HG02571 (cell line): ENCODE data around the gene UXS1.

Experiments
- ATAC-seq: cut with Tn5 transposase; IDR thresholded peaks from one replicate; pipeline ENCODE4 v1.9.1; 2021; ENCODE audit warnings: mild to moderate bottlenecking, moderate library complexity; ENCODE audit not compliant: unreplicated experiment

UXS1 gene

DNA sequence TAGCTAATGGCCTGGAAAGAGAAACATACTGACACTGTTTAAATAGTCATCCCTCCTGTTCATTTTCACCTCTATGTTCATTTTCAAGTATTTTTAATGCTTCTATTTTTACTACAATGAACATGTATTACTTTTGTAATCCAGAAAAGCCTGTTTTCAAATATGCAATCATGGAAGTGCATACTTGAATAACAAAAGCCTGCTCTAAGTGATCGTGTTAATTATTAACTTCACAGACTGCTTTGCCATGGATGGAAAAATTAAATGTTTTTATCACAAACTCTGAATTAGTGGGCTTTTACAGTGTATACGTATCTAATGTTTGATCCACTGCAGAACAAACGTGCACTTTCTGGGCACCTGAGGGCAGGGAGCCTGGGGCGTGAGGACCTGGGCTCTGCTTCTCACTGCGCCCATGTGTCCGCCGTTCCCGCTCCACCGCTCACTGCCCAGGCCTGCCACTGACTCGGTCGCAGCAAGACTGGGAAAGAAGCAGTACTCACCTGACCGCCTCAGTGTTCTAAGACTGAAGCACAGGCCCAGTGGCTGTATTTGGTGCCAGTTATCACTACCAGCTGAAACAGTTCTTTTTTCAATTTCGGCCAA, 80.6 kb downstream of the UXS1 start:
- ATAC-seq, result no peak

DNA sequence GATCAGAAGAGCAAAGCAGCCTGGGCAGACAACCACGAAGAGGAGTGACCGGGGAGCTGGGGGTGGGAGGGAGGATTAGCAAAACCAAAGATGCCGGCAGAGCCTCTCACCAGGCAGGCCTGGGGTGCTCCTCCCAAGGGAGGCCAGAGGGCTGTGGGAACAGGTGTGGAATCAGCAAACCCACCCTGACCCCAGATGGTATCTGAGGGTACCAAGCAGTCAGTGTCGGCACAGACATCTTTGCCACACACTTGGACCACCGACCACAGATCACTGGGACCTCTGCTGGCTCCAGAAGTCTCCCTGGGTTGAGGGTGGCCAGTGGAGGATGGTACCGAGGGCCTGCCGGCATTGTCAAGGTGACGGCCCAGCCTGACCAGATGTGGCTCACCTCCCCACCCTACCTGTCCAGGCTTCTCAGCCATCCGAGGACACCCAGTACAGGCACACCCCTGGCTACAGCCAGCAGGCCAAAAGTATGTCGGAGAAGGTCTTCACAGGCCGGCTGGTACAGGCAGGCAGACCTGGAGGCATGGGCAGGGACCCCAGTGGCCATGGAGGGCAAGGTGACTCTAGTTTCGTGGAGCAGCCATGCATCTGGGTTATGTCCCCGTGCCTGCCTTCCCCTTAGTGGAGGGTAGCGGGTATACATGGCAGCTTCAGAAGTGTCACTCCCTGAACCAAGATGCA, 82.1 kb downstream of the UXS1 start:
- no peak for ATAC-seq

DNA sequence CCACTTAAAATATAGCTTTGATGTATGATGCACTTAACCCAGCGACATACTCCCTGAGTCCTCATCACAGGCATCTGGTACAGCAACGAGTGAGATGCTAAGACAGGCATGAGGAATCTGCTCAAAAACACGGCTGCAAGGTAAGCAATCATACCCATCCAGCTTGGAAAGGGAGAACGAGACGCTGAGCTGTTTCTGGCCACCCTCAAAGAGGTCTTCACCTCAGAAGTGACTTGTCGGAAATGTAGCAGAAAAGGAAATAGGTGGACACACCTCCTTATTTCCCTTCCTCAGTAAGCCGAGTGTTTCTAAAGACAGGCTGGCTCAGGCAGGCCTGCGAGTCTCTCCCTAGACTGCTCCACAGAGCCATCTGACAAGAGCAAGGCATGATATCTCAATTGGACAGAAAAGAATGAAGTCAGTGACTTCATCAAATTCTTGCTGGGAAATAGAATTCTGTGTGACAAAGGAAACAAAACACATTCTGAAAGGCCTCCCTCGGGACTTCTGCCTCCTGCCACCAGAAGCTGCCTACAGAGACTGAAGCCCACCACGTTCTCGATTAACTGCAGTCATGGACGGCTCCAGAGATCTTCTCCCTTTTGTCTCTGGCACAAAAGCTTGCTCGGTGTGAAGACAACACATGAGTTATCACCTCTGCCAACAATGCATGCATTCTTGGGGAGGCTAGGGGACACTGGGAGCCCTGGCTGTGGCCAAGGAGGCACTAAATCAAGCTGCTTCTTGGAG, 84.3 kb downstream of the UXS1 start:
- ATAC-seq, result no peak

DNA sequence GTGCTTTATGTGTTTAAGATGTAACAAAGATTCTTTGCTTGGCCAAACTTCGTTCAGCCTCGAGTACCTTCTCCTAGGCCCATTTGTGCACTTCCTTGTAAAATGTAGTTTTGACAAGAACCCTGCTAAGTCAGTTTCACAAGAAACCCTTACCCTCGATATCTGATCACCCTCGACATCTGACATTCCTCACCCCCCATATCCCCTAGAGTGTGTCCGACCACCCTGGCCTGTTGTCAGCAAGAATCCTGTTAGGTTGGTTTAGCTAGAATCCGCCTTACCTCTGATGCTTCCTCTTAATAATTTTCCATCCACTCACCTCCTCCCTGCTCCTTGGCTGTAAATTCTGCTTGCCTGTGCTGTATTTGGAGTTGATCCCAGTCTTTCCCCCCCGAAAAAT, 85.3 kb downstream of the UXS1 start:
- ATAC-seq, result no peak

DNA sequence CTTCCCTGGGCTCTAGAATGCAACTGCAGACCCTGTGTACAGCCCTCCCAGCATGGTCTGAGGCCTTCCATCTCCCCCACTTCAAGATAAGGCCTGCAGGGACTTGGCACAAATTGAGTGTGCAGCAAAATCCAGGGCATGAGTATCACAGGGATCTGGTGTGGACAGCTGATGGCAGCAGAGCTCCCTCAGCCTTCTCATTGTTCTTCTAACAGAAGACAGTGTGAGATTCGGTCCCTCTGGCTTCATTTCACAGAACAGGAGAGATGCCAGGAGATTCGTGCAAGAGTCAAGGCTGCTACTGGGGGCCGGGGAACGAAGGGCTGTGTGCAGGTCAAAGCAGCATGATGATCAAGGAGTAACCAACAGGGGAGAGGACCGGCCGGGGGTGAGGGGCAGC, 85.8 kb downstream of the UXS1 start:
- no peak for ATAC-seq

DNA sequence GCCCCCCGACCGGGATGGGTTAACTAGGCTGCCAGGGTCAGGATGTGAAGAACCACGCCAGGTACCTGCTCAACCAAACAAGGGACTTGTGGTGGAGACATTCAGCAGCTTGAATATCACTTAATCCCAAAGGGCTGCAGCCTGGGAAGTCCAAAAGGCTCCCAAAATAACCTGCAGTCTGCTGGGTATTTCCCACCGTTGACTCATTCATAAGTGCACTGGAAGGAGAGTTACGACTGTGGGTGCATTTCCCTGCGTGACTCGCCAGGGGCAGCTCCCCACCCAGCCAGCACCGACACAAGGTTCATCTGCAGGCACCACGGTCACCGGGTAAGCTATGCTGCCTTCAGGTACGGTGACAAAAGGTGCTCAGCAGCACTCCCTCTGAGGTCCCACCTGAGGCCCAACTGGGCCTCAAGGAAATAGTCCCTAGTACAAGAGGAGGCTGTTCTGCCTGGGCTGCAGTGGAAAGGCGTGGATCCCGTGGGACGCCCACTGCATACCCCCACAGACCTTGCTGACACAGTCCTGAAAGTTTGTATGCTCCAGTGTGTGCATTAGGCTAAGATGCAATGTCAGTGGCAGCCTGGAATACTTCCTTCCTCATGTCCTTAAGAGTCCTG, 86.5 kb downstream of the UXS1 start:
- ATAC-seq, result peak; percentile 64

DNA sequence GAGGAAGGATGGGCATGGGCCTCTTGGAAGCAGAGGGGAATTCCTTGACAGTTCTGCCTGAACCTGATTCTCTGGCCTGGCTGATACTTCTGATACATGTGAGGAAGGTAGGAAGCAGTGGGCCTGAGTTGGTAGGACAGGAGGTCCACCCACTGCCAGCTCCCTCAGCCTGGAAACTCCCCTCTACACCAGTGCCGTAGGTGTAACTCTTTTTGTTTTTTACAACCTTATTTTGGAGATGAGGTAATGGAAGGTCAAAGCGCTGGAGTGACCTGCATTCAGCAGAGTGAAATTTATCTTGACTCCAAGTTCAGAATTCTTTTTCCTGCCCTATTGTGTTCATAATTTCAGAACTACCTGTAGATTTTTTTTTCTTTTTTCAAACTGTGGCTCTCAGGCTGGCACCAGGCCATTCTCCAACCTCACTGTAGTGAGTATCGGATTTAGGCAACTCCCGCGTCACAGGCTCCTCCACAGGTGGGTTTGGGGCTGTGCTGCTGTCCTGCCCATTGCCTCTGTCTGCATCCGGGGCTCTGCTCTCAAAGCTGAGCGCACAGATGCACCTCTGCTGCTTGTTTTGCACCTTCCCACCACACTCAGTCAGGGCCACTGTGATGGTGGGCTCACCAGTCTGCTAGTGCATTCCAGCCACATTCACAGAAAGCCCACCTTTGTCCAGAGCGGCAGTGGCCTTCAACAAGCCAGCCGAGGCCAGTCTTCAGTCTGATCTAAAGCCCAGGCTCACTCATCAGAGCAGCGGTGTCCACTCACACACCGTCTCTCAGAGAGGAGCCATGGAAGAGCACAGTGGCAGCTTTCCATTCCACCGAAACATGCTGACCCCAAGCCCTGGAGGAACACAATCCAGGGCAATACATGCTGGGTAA, 87.2 kb downstream of the UXS1 start:
- no peak for ATAC-seq

DNA sequence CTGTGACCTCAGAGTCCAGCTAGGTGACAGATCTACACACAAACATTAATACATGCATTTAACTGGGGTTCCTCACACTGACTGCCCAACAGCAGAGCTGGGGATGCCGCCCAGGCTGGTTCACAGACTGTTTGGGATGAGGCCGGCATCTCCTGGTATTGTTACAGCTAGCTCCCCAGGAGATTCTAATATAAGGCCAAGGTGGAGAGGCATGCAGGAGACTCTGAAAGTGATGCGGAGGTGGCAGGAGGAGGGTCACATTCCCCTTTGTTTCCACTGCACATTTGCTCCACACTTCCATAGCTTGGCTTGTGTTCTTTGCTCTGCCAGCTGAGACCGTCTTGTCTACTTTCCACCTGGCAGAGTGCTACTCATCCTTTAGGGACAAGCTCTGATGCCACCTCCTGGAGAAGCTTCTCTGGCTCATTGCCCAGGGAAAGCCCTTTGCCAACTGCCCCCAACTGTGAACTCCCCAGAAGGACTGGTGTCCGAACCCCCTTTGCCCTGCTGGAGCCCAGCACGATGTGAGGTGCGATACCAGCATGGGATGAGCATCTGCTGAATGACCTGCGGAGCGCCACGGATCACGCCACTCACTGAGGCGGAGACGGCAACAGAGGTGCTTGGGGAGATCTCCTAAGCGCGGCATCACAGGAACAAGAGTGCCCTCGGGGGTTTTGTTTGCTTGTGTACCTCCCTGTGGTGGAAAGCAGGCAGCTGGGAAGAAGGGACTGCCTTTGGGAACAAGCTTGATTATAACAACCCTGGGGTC, 88.8 kb downstream of the UXS1 start:
- no peak for ATAC-seq

DNA sequence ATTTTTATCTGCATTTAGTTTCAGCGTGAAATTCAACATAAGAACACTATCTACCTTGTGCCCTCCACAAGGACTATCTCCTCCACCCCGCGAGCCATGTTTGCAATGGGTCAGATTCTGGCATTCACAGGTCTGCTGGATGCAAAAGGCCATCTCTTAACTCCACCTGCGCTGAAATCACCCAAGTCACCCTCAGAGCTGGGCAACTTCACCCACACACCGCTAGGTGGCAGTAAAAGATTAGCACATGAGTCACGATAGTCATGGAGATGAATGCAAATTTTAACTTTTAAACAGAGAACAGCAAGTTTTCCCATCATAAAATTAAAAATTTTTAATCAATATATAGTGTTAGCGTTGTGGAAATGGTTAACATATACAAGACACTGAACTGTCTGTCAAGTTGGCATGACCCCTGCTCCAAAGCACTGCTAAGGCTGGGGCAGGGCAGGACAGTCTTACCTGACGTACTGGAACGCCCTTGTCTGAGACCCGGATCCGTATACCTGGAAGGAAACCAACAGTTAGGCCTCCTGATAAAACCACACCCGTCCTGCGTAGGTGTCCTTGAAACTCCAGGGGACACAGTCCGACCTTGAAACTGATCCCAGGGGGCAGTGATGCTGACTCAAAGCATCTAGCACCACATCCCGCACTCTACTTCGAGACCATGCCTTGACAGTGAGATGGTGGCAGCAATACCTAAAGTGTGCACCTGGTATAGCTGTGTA, 89.6 kb downstream of the UXS1 start:
- ATAC-seq, result peak; percentile 42

DNA sequence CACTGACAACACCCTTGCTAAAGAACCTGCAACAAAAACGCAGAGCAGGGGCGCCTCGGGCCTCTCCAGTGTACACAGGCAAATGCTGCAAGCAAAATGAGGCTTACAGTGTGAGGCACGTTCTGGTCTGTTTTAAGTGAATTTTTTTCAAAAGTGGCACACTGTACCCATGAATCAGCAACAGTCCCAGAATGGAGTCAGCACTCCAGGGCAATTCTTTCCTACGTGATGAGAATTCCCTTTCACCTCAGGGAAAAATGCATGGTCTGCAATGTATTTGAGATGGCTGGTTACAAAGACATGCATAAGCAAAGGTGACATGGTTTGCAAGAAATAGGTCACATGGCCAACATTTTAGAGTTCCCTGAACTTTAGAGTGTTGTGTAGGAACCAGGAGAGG, 94.4 kb downstream of the UXS1 start:
- no peak for ATAC-seq

DNA sequence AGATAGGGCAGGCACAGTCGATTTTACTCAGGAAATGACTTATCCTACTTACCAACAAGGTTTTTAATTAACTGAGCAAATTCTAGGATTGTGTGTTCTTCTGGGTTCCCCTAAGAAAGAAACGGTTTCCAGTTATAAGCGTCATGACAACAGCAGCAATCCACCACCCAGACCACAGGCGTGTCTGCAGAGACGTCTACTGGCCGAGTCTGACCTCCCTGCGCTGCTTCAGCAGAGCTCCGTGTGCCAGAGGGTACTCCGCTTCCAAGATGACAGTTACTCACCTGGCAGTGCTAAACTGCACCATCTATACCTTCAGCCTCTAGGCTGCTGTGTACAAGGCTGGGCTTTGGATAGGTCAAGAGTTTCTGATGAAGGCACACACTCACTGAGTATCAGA, 95.4 kb downstream of the UXS1 start:
- no peak for ATAC-seq

DNA sequence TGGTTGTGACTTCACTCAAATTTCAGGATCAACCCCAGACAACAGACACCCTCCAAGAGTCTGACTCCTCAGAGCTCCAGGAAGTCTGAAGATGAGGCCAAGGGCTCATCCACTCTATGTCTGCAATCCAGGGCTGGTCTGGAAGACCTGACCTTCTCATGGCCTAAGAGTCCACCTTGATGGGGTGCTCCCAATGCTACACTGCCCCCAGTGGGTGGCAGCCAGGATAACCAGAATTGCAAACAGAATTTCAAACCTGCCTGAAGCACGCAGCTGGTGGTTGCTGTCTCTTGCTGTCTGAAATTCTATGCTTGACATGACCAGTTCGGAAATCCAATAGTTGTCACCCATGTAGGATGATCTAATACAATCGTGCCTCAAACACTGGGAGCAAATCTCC, 96.0 kb downstream of the UXS1 start:
- no peak for ATAC-seq

DNA sequence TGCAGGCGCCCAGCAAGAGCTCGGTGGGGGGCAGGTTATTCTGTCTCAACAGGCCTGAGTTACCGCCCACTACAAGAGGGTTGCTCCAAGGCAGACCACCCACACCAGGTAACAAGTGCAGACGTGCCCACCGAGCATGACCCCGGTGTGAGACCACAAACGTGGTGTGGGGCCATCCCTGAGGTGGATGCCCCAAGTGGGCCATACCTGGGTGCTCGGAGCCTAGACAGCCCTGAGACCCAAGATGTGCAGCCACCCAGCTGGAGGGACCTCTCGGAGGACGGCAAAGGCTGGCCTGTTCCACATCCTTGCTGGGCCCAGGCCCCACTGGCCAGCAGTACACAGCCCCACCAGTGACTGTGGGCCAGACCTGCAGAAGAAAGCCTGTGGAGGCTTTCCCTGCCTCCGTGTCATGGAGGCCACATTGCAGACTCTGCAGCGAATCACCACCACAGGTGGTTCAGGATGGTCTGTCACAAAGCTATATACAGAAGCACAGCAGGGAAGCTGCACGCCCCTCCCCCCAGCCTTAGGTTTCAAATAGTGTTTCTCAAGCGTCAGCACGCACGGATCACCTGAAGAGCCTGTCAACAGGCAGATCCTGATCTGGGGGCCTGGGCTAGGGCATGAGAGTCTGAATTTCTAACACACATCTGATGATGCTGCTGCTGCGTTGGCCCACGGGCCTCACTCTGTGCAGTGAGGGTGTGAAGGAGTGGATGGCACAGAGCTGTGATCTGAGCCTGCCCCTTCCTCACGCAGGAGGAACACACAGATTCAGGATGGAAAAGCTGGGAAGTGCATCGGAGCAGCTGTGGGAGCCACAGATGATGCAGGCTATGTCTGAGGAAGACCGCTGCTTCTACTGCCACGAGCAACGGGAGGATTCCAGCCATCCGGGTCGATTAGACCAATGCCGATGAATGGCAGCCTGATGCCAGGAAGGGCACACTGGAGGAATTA, 96.8 kb downstream of the UXS1 start:
- ATAC-seq, result no peak

DNA sequence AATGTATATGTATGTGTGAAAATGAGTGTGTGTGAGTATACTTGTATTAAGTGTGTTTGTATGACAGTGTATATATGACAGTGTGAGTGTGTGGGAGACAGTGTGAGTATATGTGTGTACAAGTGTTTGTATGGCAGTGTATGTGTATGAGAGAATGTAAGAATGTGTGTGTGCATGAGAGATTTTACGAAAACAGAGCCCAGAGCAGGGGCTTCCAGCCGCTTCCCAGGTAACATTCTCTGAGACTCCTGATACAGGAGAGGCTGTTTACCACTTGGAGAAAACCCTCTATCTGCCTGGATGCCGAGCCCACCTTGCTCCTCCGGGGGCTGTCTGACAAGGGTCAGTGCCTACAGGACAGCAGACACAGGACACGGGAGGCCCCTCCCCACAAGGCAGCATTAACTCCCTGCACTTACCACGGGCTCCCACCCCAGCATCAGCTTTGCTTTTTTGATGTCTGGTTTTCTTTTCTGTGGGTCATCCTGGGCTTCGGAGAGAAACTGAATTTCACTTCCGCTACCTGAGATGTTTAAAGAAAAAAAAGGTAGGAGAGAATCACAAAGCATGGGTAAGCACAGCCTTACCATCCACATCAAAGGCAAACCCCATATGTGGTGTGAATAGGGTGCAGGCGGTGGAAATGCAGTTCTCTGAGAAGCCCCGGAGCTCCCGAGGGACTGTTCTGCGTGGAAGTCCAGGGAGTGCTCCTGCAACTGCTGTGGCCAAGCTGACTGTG, 97.6 kb downstream of the UXS1 start:
- ATAC-seq, result no peak

DNA sequence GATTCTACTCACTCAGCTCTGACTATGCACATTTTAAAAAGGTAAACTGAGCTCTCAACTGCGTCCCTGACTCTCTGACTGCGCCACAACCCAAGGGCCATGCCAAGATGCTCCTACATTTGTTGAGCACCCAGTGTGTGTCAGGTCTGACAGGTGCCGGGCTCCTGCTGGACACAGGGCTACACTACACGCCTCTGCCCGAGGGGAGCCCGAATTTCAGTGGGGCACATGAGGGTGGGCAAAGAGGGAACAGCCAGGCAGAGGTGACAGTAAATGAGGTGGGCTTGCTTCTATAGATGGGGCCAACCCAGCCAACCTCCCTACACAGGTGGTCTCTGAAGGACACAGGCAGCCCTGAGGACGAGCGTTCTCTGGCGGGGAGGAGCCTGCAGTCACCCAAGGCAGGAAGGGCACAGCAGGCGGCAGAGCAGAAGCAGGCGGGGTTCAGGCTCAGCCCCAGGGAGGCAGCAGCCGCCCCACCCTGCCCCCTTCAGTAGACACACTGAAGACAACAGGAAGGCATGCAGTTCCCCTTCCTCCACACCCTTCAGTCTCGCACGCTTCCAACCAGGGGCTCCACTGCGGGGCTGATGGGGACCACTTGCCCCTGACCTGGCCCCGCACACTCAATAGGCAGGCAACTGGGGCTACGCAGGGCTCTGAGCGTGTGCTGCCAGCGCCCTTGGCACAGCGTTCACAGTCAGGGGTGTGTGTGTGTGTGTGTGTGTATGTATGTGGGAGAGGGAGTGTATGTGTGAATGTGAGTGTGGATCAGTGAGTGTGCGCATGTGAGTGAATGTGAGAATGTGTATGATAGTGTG, 98.4 kb downstream of the UXS1 start:
- ATAC-seq, result no peak

DNA sequence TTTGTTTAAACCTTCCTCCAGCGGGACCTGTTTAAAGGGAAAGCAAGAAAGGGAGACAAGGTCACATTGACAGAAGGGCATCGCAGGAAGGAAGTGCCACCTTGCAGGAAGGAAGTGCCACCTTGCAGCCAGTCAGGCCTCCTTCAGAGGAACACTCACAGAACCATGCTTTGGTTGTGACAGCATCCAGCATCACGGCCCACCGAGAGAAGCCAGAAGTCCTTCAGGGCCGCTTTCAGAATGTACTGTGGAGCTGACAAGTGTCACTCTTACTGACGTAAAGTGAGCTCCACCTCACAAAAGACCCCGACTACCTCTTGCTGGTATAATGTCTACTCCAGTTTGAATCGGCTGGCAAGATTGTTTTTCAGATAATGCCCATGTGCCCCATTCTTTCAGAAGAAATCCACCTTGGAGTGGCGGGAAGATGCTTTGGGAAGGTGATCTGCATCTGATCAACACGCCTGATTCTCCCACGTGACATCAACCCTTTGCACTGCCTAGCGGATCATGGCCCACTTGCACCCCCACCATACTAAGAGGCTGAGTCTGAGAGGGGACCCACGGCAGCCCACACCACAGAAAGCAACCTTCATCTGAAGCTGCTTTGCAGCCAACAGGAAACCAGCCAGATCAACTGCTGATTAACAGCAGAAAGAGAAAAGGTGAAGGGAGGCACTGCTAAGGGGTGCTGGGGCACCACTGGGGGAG, 99.8 kb downstream of the UXS1 start:
- ATAC-seq, result no peak
